H1 (cell line): ENCODE results near the gene FAM222B. TPM values are rescaled to one million over a fixed set of nuclear protein-coding genes. Genes with fewer than 3 reads are reported as not detected.

Experiments used
- CBX5 ChIP-seq: fragments of 300-800, 300-1000 bp; sonication (generic); IDR thresholded peaks from 2 replicates; pipeline ENCODE4 v1.7.1; 2016; ENCODE audit warnings: antibody characterized with exemption, low read length, low read depth
- POLR2AphosphoS5 ChIP-seq: IDR thresholded peaks from 2 replicates; pipeline ENCODE4 v1.6.1; 2011; ENCODE audit warnings: low read depth, low read length
- RAD21 ChIP-seq, 2 experiments: IDR thresholded peaks in 1 of 2; conservative IDR thresholded peaks in 1 of 2; 2 replicates each; pipeline ENCODE4 v1.6.1; 2011; ENCODE audit warnings: low read depth in 2 of 2, low read length in 2 of 2, improper control_type of control experiment in 1 of 2, inconsistent platforms in 1 of 2, mild to moderate bottlenecking in 1 of 2, moderate library complexity in 1 of 2
- RFX5 ChIP-seq: IDR thresholded peaks from 2 replicates; pipeline ENCODE4 v1.6.1; 2011; ENCODE audit warnings: low read depth, low read length, improper control_type of control experiment, borderline replicate concordance
- RNF2 ChIP-seq: fragments of 200-900, 300-1000 bp; sonication (generic); IDR thresholded peaks from 2 replicates; pipeline ENCODE4 v1.7.1; 2016; ENCODE audit warnings: borderline replicate concordance, low read depth, mild to moderate bottlenecking, antibody characterized with exemption, low read length; ENCODE audit not compliant: poor library complexity, severe bottlenecking; ENCODE audit errors: missing control alignments
- TAF1 ChIP-seq: IDR thresholded peaks from 2 replicates; pipeline ENCODE4 v1.6.1; 2011; ENCODE audit warnings: mild to moderate bottlenecking, low read depth, low read length
- polyA plus RNA-seq, 7 experiments: library from polyadenylated mRNA; depleted of rRNA in 3 of 7; stranded (reverse) in 5 of 7; unstranded in 2 of 7; fragments of >200 nt in 5 of 7; fragments of 200-250 nt in 2 of 7; gene quantifications; 1 replicate in 5 of 7; 2 replicates in 1 of 7; 4 replicates in 1 of 7; pipeline versions ENCODE4 v1.2.1 to v1.2.3, GENCODE V29; 2011 to 2013; ENCODE audit warnings: missing spikeins in 2 of 7, mixed read lengths in 2 of 7
- total RNA-seq: library from RNA; stranded (reverse); fragmentation: NEBNext Ultra II Directional; extraction: Animal tissue kit (Norgen Biotek cat#: 25700); gene quantifications from 2 replicates; pipeline ENCODE4 v1.2.1, GENCODE V29; 2021
- TF ChIP-seq, protein P1 (sequence below): fragments of 300-600 bp; sonication (generic); IDR thresholded peaks from 2 replicates; pipeline ENCODE4 v1.7.1; 2012; ENCODE audit warnings: low read length, moderate library complexity, mild to moderate bottlenecking, inconsistent platforms; ENCODE audit not compliant: insufficient replicate concordance

FAM222B gene
- total and polyA plus RNA-seq, 2 of the 8 experiments (the other 6 are each of a cell fraction or from before 2014, with no cell fraction given), result 42.1 to 81.7 TPM

DNA sequence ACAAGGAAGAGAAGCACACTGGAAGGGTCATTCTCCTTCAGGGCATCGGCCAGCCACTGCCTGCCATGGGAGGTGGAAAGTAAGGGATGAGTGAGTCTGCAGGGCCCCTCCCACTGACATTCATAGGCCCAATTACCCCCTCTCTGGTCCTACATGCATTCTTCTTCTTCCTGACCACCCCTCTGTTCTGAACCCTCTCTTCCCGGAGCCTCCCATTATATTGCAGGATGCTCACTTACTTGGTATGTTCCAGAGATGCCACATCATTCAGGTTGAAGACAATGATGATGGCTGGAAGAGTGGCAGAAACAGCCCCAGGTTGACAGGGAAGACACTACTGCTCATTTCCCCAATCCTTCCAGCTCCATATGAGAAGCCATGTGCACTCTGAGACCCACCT, 127.4 kb downstream of the FAM222B start (continued):
- TF ChIP-seq RAD21 (IDR thresholded peaks at IDR 0.05 in 1 of 2, conservative IDR thresholded peaks at IDR 0.05 in 1 of 2; ENCODE audit: low read depth in 2 of 2, low read length in 2 of 2) (no peak), TAF1 (no peak), POLR2AphosphoS5 (no peak), CBX5 (no peak), RFX5 (no peak), RNF2 (no peak)
- TF ChIP-seq, protein P1, sequence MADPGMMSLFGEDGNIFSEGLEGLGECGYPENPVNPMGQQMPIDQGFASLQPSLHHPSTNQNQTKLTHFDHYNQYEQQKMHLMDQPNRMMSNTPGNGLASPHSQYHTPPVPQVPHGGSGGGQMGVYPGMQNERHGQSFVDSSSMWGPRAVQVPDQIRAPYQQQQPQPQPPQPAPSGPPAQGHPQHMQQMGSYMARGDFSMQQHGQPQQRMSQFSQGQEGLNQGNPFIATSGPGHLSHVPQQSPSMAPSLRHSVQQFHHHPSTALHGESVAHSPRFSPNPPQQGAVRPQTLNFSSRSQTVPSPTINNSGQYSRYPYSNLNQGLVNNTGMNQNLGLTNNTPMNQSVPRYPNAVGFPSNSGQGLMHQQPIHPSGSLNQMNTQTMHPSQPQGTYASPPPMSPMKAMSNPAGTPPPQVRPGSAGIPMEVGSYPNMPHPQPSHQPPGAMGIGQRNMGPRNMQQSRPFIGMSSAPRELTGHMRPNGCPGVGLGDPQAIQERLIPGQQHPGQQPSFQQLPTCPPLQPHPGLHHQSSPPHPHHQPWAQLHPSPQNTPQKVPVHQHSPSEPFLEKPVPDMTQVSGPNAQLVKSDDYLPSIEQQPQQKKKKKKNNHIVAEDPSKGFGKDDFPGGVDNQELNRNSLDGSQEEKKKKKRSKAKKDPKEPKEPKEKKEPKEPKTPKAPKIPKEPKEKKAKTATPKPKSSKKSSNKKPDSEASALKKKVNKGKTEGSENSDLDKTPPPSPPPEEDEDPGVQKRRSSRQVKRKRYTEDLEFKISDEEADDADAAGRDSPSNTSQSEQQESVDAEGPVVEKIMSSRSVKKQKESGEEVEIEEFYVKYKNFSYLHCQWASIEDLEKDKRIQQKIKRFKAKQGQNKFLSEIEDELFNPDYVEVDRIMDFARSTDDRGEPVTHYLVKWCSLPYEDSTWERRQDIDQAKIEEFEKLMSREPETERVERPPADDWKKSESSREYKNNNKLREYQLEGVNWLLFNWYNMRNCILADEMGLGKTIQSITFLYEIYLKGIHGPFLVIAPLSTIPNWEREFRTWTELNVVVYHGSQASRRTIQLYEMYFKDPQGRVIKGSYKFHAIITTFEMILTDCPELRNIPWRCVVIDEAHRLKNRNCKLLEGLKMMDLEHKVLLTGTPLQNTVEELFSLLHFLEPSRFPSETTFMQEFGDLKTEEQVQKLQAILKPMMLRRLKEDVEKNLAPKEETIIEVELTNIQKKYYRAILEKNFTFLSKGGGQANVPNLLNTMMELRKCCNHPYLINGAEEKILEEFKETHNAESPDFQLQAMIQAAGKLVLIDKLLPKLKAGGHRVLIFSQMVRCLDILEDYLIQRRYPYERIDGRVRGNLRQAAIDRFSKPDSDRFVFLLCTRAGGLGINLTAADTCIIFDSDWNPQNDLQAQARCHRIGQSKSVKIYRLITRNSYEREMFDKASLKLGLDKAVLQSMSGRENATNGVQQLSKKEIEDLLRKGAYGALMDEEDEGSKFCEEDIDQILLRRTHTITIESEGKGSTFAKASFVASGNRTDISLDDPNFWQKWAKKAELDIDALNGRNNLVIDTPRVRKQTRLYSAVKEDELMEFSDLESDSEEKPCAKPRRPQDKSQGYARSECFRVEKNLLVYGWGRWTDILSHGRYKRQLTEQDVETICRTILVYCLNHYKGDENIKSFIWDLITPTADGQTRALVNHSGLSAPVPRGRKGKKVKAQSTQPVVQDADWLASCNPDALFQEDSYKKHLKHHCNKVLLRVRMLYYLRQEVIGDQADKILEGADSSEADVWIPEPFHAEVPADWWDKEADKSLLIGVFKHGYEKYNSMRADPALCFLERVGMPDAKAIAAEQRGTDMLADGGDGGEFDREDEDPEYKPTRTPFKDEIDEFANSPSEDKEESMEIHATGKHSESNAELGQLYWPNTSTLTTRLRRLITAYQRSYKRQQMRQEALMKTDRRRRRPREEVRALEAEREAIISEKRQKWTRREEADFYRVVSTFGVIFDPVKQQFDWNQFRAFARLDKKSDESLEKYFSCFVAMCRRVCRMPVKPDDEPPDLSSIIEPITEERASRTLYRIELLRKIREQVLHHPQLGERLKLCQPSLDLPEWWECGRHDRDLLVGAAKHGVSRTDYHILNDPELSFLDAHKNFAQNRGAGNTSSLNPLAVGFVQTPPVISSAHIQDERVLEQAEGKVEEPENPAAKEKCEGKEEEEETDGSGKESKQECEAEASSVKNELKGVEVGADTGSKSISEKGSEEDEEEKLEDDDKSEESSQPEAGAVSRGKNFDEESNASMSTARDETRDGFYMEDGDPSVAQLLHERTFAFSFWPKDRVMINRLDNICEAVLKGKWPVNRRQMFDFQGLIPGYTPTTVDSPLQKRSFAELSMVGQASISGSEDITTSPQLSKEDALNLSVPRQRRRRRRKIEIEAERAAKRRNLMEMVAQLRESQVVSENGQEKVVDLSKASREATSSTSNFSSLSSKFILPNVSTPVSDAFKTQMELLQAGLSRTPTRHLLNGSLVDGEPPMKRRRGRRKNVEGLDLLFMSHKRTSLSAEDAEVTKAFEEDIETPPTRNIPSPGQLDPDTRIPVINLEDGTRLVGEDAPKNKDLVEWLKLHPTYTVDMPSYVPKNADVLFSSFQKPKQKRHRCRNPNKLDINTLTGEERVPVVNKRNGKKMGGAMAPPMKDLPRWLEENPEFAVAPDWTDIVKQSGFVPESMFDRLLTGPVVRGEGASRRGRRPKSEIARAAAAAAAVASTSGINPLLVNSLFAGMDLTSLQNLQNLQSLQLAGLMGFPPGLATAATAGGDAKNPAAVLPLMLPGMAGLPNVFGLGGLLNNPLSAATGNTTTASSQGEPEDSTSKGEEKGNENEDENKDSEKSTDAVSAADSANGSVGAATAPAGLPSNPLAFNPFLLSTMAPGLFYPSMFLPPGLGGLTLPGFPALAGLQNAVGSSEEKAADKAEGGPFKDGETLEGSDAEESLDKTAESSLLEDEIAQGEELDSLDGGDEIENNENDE, result no peak
